OCI-LY7 (cell line): Measurements from ENCODE around the gene PIK3CB. TPM values are rescaled to one million over a fixed set of nuclear protein-coding genes. Genes with fewer than 3 reads are reported as not detected.

Source experiments
- BruUV-seq: library from RNA; stranded (reverse); fragments of 400-500 nt; replicated peaks from 2 replicates; lab custom pipeline; 2021; lab: Mats Ljungman, UMichigan
- CTCF ChIA-PET: fragments of 300-600 bp; sonication (Branson Sonifier 250); formaldehyde crosslinking; loops from one replicate; lab custom pipeline; 2022; ENCODE audit warnings: antibody characterized with exemption; ENCODE audit not compliant: unreplicated experiment; lab: Charles Lee
- POLR2A ChIA-PET: fragments of 300-600 bp; sonication (Branson Sonifier 250); formaldehyde crosslinking; loops from one replicate; lab custom pipeline; 2022; ENCODE audit warnings: antibody characterized with exemption; lab: Charles Lee
- DNase-seq: peaks from one replicate; pipeline ENCODE4 v3.0.0-alpha.2; 2015; ENCODE audit warnings: low spot score
- H2AFZ ChIP-seq: fragments of 200-600 bp; sonication (generic), shearing (Covaris generic); 2 replicates; pipeline ENCODE4 v1.6.1; 2014; ENCODE audit warnings: mild to moderate bottlenecking, antibody characterized with exemption, low read length, moderate library complexity
- H3K27ac ChIP-seq: fragments of 200-600 bp; sonication (generic); 2 replicates; pipeline ENCODE4 v1.5.1; 2014; ENCODE audit warnings: mixed run types, low read depth, mild to moderate bottlenecking, moderate library complexity, low read length, inconsistent platforms; ENCODE audit not compliant: poor library complexity, severe bottlenecking
- H3K36me3 ChIP-seq: fragments of 200-600 bp; sonication (generic); 2 replicates; pipeline ENCODE4 v1.6.1; 2014; ENCODE audit warnings: mild to moderate bottlenecking, antibody characterized with exemption, low read length, moderate library complexity, mixed read lengths; ENCODE audit not compliant: insufficient read depth
- H3K4me1 ChIP-seq: fragments of 200-600 bp; sonication (generic); 2 replicates; pipeline ENCODE4 v1.5.1; 2014; ENCODE audit warnings: mild to moderate bottlenecking, low read length; ENCODE audit not compliant: insufficient read depth, poor library complexity, severe bottlenecking
- H3K4me2 ChIP-seq: fragments of 200-600 bp; sonication (generic); 2 replicates; pipeline ENCODE4 v1.6.1; 2014; ENCODE audit warnings: mild to moderate bottlenecking, low read length
- H3K4me3 ChIP-seq: fragments of 200-600 bp; sonication (generic); 2 replicates; pipeline ENCODE4 v1.5.1; 2014; ENCODE audit warnings: mild to moderate bottlenecking, low read depth, low read length; ENCODE audit not compliant: poor library complexity, severe bottlenecking
- H3K79me2 ChIP-seq: fragments of 200-600 bp; sonication (generic); 2 replicates; pipeline ENCODE4 v1.6.1; 2016; ENCODE audit warnings: low read depth, mild to moderate bottlenecking, low read length, moderate library complexity, mixed read lengths; ENCODE audit not compliant: insufficient read depth
- H3K9me2 ChIP-seq: fragments of 200-600 bp; sonication (generic); 2 replicates; pipeline ENCODE4 v1.6.1; 2016; ENCODE audit warnings: mild to moderate bottlenecking, low read length, mixed read lengths; ENCODE audit not compliant: insufficient read depth
- H3K9me3 ChIP-seq: fragments of 200-600 bp; sonication (generic); 2 replicates; pipeline ENCODE4 v1.6.1; 2014; ENCODE audit warnings: mild to moderate bottlenecking, mixed run types, low read length, mixed read lengths
- H4K20me1 ChIP-seq: fragments of 200-600 bp; sonication (generic); 2 replicates; pipeline ENCODE4 v1.6.1; 2014; ENCODE audit warnings: mild to moderate bottlenecking, antibody characterized with exemption, low read length, moderate library complexity, mixed read lengths; ENCODE audit not compliant: insufficient read depth
- EZH2phosphoT487 ChIP-seq: fragments of 200-600 bp; sonication (generic); IDR thresholded peaks from 2 replicates; pipeline ENCODE4 v1.6.1; 2018; ENCODE audit warnings: low read depth, borderline replicate concordance, mild to moderate bottlenecking, mixed run types, antibody characterized with exemption, low read length, moderate library complexity, mixed read lengths
- intact Hi-C: fragments of 100-400 bp; cut with micrococcal nuclease; formaldehyde crosslinking; loops from one replicate; pipeline ENCODE4 v1.10.0; 2022; ENCODE audit not compliant: unreplicated experiment
- total RNA-seq, 2 experiments: library from RNA; depleted of rRNA in 1 of 2; stranded (reverse); fragments of >200 nt in 1 of 2; shearing (Covaris generic) in 1 of 2; gene quantifications; 2 replicates each; pipeline ENCODE4 v1.2.3, GENCODE V29; 2014 to 2022
- TF ChIP-seq, protein P1 (sequence below): fragments of 200-600 bp; sonication (generic); conservative IDR thresholded peaks from 2 replicates; pipeline ENCODE4 v1.5.1; 2014; ENCODE audit warnings: mild to moderate bottlenecking, antibody characterized with exemption, low read length, moderate library complexity, mixed read lengths

Gene PIK3CB
- total RNA-seq, 2 experiments from 2014 or later = 8.2 to 23.6 TPM

DNA sequence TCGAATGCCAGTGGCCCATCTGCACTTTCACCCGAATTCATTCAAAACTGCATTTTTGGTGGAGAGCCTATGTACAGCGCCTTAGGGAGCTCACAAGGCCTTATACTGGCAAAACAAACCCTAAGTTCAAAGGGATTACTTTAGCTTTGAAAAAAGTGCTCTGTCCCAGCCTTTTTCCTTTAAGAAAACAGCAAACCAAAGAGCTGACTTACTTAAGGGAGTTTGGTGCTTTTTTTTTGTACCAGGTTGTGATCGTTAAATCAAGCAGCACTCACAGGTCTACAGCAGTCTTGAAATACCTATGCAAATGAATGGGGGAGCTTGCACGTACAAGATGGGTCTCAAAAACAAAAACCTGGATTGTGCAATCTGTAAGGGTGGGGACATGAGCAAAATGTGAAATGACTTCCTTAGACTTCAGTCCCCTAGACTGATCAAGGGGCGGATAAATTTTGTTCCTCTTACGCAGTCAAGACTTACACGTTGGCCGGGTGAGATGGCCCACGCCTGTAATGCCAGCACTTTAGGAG is 11.6 kb upstream of the PIK3CB start:
- DNase-seq = no peak
- Histone ChIP-seq H2AFZ (no peak overlapping the region), H3K27ac (no peak overlapping the region), H3K9me2 (no peaks in the 10 kb centered on the region), H3K79me2 (no peaks in the 10 kb centered on the region), H3K4me3 (no peak overlapping the region), H3K4me2 (no peak overlapping the region), H3K4me1 (peaks cover 6% of the 10 kb centered on the region), H4K20me1 (no peaks in the 10 kb centered on the region), H3K9me3 (no peaks in the 10 kb centered on the region), H3K36me3 (no peaks in the 10 kb centered on the region)
- no TSS peak for BruUV-seq
- ChIA-PET POLR2A (no interaction called here), CTCF (no interaction called here)
- TF ChIP-seq, protein P1, sequence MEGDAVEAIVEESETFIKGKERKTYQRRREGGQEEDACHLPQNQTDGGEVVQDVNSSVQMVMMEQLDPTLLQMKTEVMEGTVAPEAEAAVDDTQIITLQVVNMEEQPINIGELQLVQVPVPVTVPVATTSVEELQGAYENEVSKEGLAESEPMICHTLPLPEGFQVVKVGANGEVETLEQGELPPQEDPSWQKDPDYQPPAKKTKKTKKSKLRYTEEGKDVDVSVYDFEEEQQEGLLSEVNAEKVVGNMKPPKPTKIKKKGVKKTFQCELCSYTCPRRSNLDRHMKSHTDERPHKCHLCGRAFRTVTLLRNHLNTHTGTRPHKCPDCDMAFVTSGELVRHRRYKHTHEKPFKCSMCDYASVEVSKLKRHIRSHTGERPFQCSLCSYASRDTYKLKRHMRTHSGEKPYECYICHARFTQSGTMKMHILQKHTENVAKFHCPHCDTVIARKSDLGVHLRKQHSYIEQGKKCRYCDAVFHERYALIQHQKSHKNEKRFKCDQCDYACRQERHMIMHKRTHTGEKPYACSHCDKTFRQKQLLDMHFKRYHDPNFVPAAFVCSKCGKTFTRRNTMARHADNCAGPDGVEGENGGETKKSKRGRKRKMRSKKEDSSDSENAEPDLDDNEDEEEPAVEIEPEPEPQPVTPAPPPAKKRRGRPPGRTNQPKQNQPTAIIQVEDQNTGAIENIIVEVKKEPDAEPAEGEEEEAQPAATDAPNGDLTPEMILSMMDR = no peak
- no peak for TF ChIP-seq EZH2phosphoT487
- intact Hi-C loops = no loop called here

- intact Hi-C loops = no loop called here
- Histone ChIP-seq H3K4me2 (no peak overlapping the region), H3K4me1 (peaks cover 6% of the 10 kb centered on the region), H3K9me2 (no peaks in the 10 kb centered on the region), H3K36me3 (no peaks in the 10 kb centered on the region), H3K4me3 (no peak overlapping the region), H2AFZ (no peak overlapping the region), H4K20me1 (no peaks in the 10 kb centered on the region), H3K27ac (no peak overlapping the region), H3K79me2 (no peaks in the 10 kb centered on the region), H3K9me3 (no peaks in the 10 kb centered on the region)
- no TSS peak for BruUV-seq
- TF ChIP-seq, protein P1 = no peak
- TF ChIP-seq EZH2phosphoT487 = no peak
- POLR2A ChIA-PET = interaction anchor here (0.7 kb wide), 1 partner anchor 670 kb away, joined by 3 read pairs; no protein-coding TSS in a partner anchor
- no peak for DNase-seq
- CTCF ChIA-PET = no interaction called here
Observed at GRCh38 chr3:138845771-138846173, 11.0 kb upstream of the PIK3CB start.

DNA sequence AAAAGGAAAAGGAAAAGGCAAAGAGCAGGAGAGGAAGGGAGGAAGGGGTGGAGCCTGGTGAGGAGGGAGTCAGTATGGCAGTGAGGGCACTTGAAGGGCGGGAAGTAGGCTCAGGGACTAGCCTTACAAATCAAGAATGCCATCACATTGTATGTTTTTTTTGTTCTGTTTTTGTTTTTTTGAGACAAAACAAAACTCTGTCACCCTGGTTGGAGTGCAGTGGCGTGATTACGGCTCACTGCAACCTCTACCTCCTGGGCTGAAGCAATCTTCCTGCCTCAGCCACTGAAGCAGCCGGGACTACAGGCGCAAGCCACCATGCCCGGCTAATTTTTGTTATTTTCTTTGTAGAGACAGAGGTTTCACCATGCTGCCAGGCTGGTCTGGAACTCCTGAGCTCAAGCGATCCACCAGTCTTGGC is 10.5 kb upstream of the PIK3CB start:
- ChIA-PET CTCF (no interaction called here), POLR2A (no interaction called here)
- no peak overlapping the region for H3K4me2 ChIP-seq

More for the DNA sequence above, 10.5 kb upstream of the PIK3CB start:
- Histone ChIP-seq H2AFZ (no peak overlapping the region), H3K9me3 (no peaks in the 10 kb centered on the region), H3K4me3 (no peak overlapping the region), H4K20me1 (no peaks in the 10 kb centered on the region), H3K4me1 (peaks cover 6% of the 10 kb centered on the region), H3K36me3 (no peaks in the 10 kb centered on the region), H3K79me2 (no peaks in the 10 kb centered on the region), H3K9me2 (no peaks in the 10 kb centered on the region), H3K27ac (no peak overlapping the region)
- intact Hi-C loops = no loop called here
- TF ChIP-seq, protein P1 = no peak
- TF ChIP-seq EZH2phosphoT487 = no peak
- BruUV-seq = no TSS peak
- DNase-seq = no peak
